Hepatocyte (in vitro differentiated cells): Measurements from ENCODE around the gene NXN. TPM values are rescaled to one million over a fixed set of nuclear protein-coding genes. Genes with fewer than 3 reads are reported as not detected.

Experiments
- DNase-seq: peaks from one replicate; pipeline ENCODE4 v3.0.0-alpha.2; 2016; ENCODE audit warnings: low spot score
- H2AFZ ChIP-seq: fragments of 200-600 bp; sonication (generic); 2 replicates; pipeline ENCODE4 v1.6.0; 2016; ENCODE audit warnings: antibody characterized with exemption, mild to moderate bottlenecking
- H3K27ac ChIP-seq: fragments of 200-600 bp; sonication (generic); 2 replicates; pipeline ENCODE4 v1.5.1; 2016; ENCODE audit warnings: mild to moderate bottlenecking
- H3K27me3 ChIP-seq: fragments of 200-600 bp; sonication (generic); 2 replicates; pipeline ENCODE4 v1.6.1; 2016
- H3K36me3 ChIP-seq: fragments of 200-600 bp; sonication (generic); replicated peaks from 2 replicates; pipeline ENCODE4 v1.5.1; 2016; ENCODE audit warnings: low read depth; ENCODE audit not compliant: insufficient read depth
- H3K4me1 ChIP-seq: fragments of 200-600 bp; sonication (generic); 2 replicates; pipeline ENCODE4 v1.5.1; 2016; ENCODE audit warnings: mild to moderate bottlenecking, moderate library complexity; ENCODE audit not compliant: insufficient read depth
- H3K4me2 ChIP-seq: fragments of 200-600 bp; sonication (generic); 2 replicates; pipeline ENCODE4 v1.6.0; 2016
- H3K4me3 ChIP-seq: fragments of 200-600 bp; sonication (generic); 2 replicates; pipeline ENCODE4 v1.5.1; 2016; ENCODE audit warnings: mild to moderate bottlenecking
- H3K79me2 ChIP-seq: fragments of 200-600 bp; sonication (generic); 2 replicates; pipeline ENCODE4 v1.6.0; 2017; ENCODE audit warnings: mild to moderate bottlenecking
- H3K9me2 ChIP-seq: fragments of 200-600 bp; sonication (generic); replicated peaks from 2 replicates; pipeline ENCODE4 v1.6.0; 2017; ENCODE audit warnings: mild to moderate bottlenecking; ENCODE audit not compliant: insufficient read depth
- H3K9me3 ChIP-seq: fragments of 200-600 bp; sonication (generic); 2 replicates; pipeline ENCODE4 v1.5.1; 2016; ENCODE audit warnings: low read depth, mild to moderate bottlenecking
- H4K20me1 ChIP-seq: fragments of 200-600 bp; sonication (generic); 2 replicates; pipeline ENCODE4 v1.6.0; 2016; ENCODE audit warnings: mild to moderate bottlenecking; ENCODE audit not compliant: insufficient read depth, poor library complexity, severe bottlenecking
- CTCF ChIP-seq: fragments of 200-600 bp; sonication (generic); IDR thresholded peaks from 2 replicates; pipeline ENCODE4 v1.5.1; 2016; ENCODE audit warnings: antibody characterized with exemption, mild to moderate bottlenecking; ENCODE audit not compliant: poor library complexity
- EZH2 ChIP-seq: fragments of 200-600 bp; sonication (generic); IDR thresholded peaks from 2 replicates; pipeline ENCODE4 v1.6.1; 2016; ENCODE audit warnings: antibody characterized with exemption, mild to moderate bottlenecking, borderline replicate concordance
- EZH2phosphoT487 ChIP-seq: fragments of 200-600 bp; sonication (generic); IDR thresholded peaks from one replicate; pipeline ENCODE4 v1.6.1; 2018; ENCODE audit warnings: antibody characterized with exemption, mild to moderate bottlenecking, low read depth, moderate library complexity; ENCODE audit not compliant: unreplicated experiment, severe bottlenecking
- WGBS: methylation state at CpG from one replicate; pipeline ENCODE4 v1.1.6; 2016; ENCODE audit warnings: low lambda C conversion rate; ENCODE audit errors: missing lambda C conversion rate; 5-methylcytosine and 5-hydroxymethylcytosine counted together
- polyA plus RNA-seq: library from polyadenylated mRNA; unstranded; fragments of >200 nt; fragmentation: Nextera tagmentation; extraction: Ambion mirVana; gene quantifications from 2 replicates; pipeline ENCODE4 v1.2.1, GENCODE V29; 2016
- total RNA-seq: library from RNA; depleted of rRNA; stranded (reverse); fragments of >200 nt; gene quantifications from 2 replicates; pipeline ENCODE4 v1.2.3, GENCODE V29; 2014

NXN gene
- total and polyA plus RNA-seq, 2 experiments from 2014 or later, result 55.0 to 74.1 TPM

DNA sequence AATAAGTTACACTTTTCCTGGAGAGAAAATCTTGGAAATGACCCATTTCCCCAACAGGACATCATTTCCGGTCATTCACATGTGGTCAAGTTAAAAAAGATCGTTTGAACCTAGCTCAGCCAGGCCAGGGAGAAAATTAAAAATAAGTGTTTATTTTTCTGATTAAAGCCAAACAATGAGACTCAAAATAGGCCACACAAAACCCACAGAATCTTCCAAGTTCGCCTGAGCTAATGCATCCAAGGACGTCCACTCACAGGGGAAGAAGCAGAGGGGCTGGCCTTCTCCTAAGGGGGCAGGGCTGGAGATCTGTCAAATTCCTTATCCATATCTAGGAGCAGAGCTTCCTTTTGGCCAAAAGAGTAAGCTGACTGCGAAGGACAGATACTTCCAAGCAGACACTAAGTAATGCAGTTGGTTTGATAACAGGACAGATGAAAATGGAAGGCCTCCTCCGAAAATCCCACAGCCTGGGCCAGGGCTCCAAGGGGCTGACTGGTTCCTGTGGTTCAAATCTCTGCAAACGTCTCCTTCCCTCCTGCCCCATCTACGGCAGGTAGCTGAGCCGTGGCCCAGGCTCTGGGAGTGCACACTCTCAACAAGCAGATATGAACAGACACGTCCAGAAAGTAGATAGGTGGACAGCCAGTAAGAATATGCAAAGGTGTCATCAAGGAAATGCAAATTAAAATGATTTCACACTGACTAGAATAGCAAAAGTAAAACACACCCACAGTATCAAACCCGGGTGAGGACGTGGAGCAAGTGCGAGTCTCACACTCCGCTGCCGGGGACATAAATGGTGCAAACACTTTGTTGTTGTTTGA is 98.9 kb downstream of the NXN start:
- H3K9me2 ChIP-seq, result no peaks in the 10 kb centered on the region
- H3K4me2 ChIP-seq, result no peak overlapping the region
- H3K36me3 ChIP-seq, result no peaks in the 10 kb centered on the region
- 74% methylated on average over 15 of the region's 15 CpGs for WGBS
- H3K4me3 ChIP-seq, result no peak overlapping the region
- H3K4me1 ChIP-seq, result peaks cover 13% of the 10 kb centered on the region
- H3K79me2 ChIP-seq, result peaks cover 84% of the 10 kb centered on the region
- no peaks in the 10 kb centered on the region for H3K9me3 ChIP-seq
- no peak for DNase-seq
- no peak overlapping the region for H2AFZ ChIP-seq
- H4K20me1 ChIP-seq, result peaks cover 4% of the 10 kb centered on the region
- TF ChIP-seq CTCF (no peak), EZH2 (no peak), EZH2phosphoT487 (no peak)
- H3K27me3 ChIP-seq, result no peaks in the 10 kb centered on the region
- H3K27ac ChIP-seq, result peak overlapping the region; percentile 67

GRCh38 chr17:879546-880442 is 99.8 kb downstream of the NXN start:
- Histone ChIP-seq H2AFZ (no peak overlapping the region), H3K27ac (peak overlapping the region; percentile 67), H3K36me3 (no peaks in the 10 kb centered on the region), H3K9me3 (no peaks in the 10 kb centered on the region), H3K79me2 (peaks cover 88% of the 10 kb centered on the region), H3K4me3 (no peak overlapping the region), H3K27me3 (no peaks in the 10 kb centered on the region), H3K4me1 (peaks cover 13% of the 10 kb centered on the region), H3K4me2 (no peak overlapping the region), H3K9me2 (no peaks in the 10 kb centered on the region), H4K20me1 (peaks cover 4% of the 10 kb centered on the region)
- 54% methylated on average over 26 of the region's 26 CpGs for WGBS
- no peak for TF ChIP-seq EZH2
- peak; percentile 60 for TF ChIP-seq CTCF
- DNase-seq, result peak; percentile 86

- H3K27me3 ChIP-seq, result no peaks in the 10 kb centered on the region
- peaks cover 91% of the 10 kb centered on the region for H3K79me2 ChIP-seq
- H3K4me2 ChIP-seq, result no peak overlapping the region
- peaks cover 4% of the 10 kb centered on the region for H4K20me1 ChIP-seq
- no peak overlapping the region for H3K4me3 ChIP-seq
- H3K9me2 ChIP-seq, result no peaks in the 10 kb centered on the region
- peaks cover 9% of the 10 kb centered on the region for H3K4me1 ChIP-seq
- no peak overlapping the region for H2AFZ ChIP-seq
- no peaks in the 10 kb centered on the region for H3K9me3 ChIP-seq
- TF ChIP-seq EZH2phosphoT487 (no peak), EZH2 (no peak), CTCF (no peak)
- 78% methylated on average over 14 of the region's 14 CpGs for WGBS
- peak overlapping the region; percentile 9 for H3K27ac ChIP-seq
- DNase-seq, result no peak
- H3K36me3 ChIP-seq, result no peaks in the 10 kb centered on the region
Observed at GRCh38 chr17:877630-878029, 101.9 kb downstream of the NXN start.
